HG03571 (cell line): ENCODE results near the gene ARVCF.

ENCODE experiments used
- ATAC-seq: cut with Tn5 transposase; IDR thresholded peaks from one replicate; pipeline ENCODE4 v1.9.1; 2021; ENCODE audit not compliant: unreplicated experiment

The ARVCF gene

DNA sequence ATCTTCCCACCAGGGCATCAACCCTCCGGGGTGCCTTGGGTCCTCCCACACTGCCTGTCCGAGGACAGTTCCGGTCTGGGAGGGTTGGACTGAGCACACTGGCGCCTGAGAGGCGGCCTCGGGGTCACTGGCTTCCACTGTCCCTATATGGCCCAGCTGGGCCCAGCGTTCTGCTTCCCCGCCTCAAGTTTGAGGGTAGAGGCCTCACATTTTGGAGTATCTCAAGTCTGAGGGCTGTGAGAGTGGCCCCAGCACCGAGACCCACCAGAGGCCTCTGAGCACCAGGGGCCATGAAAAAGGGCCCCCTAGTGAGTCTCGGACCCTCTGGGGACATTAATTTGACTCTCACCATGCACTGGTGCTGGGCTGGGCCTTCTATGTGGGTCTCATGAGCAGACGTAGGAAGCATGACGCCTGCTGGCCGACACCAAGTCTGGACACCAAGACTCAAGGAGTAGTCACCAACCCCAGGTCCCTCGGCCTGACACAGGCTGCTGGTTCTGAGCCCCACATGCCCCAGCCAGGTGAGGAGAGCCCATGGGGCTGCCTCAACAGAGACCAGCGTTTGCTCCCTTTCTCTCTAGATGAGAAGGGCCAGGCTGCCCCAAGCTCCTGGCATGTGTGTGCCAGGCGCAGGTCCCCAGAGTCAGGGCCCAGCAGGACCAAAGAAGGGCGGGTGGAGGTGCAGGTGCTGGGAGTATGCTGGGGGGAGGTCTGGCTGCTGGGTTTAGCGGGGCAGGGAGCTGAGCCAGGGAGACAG is 27.5 kb downstream of the ARVCF start:
- no peak for ATAC-seq

DNA sequence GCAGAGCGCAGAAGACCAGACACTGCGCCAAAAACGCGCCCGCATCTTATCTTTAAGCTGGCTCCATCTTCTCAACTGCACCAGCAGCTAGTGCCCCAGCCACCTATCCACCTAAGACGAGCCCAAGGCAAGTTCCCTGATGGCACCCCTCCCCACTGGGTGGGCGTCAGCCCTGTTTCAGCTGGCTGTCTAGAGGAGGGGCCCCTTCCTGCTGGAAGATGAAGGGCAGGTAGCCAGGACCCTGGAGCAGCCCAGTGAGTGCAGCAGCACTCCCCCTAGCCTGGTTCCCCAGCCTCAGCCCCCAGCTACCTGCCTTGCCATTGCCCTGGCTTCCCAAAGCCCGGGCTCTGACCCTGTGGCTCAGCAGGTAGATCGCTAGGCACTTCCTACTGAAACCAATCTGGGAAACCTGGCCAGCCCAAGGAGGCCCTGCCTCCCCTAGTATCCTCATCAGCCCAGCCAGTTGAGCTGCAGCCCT is 28.3 kb downstream of the ARVCF start:
- ATAC-seq = no peak

DNA sequence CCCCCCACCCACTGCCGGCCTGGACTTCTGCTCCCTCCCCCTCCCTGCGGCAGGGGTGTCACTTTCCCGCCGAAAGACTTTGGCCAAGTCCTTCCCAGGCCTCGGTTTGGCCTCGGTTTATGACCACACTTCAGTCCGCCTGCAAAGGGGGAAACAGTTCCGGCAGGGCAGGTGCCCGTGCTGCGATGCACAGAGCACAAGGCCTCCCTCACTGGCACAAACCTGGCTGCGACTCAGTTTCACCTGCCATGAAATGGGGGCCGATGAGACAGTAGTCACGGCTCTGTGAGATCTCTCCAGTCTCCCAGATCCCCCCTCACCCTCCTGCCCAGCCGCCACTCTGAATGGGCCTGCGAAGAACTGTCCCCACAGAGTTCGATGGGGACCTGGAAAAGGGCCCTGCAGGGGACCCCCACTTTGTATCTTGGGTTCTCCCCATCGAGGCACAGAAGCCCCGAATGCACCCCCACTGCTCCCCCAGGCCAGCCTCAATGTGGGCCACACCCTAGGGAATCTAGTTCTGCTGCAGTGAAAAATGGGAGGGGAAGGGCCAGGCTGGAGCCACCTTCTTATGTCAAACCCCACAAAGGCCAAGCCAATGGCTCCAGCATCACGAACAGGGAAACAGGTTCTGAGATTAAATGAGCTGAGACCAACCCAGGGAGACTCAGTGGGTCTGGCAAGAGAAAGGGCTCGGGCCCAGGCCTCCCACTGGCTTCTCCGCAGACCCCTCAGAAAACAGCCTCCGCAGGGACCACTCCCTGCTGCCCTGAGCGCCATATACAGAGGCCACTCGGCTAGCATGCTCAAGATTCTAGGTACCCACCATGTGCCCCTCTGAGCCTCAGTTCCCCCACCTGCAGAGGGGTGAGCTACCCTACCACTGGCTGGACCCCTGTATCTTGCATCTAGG is 29.0 kb downstream of the ARVCF start:
- no peak for ATAC-seq

DNA sequence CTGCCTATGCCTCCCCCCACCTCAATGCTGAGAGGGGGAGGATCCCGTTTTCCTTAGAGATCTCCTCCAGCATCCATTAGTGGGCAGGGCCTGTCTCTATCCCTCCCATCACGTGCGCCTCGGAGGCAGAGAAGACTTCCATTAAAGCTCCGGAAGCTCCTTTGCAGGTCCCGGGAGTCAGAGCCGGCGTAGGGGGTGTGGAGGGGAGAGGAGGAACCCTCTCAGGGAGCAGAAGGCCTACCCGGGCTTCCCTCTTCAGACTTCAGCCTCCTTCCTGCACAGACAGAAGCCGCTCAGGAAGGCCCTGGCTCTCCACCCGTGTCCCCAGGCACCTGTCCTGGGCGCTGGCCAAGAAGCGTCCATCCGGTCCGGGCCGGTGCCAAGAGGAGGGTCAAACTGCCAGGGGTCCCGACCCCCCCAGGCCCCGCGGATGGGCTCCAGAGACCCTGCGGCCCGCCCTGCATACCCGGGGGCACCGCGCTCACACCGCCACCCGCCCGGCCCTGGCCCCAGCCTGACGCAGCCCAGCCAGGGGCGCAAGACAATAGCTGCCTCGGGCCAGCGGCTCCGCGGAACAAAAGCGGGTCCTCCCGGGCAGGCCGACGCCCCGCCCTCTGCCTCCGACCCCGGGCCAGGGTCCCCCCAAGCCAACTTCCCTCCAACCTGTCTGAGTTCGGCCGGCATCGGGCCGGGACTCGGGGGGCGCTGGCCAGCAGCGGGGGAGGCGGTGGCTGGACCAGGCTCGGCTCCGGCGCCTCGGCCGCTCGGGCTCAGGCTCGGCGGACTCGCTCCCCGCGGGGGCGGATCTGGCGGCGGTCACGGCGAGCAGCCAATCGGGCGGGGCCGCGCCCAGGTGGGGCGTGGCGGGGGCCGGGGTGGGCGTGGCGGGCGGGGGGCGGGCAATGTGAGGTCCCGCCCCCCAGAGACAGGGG is 29.9 kb downstream of the ARVCF start:
- ATAC-seq = no peak

DNA sequence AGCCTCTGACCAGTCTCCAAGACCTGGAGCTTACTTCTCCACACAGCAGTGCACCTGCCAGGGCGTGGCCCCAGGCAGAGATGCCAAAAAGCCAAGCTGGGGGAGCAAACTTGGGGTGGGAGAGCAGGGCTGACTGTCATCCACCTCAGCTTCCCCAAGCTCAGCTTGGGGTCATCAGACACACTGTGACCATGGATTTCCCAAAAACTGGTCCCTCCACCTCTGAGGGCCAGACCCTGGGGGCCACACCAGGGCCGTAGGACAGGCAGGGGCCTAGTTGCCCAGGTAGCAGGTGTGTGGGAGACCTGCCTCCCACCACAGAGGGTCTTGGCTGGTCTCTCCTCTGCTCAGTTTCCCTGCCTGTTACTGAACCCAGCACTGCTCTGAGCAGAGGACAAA is 30.6 kb downstream of the ARVCF start:
- ATAC-seq = no peak

DNA sequence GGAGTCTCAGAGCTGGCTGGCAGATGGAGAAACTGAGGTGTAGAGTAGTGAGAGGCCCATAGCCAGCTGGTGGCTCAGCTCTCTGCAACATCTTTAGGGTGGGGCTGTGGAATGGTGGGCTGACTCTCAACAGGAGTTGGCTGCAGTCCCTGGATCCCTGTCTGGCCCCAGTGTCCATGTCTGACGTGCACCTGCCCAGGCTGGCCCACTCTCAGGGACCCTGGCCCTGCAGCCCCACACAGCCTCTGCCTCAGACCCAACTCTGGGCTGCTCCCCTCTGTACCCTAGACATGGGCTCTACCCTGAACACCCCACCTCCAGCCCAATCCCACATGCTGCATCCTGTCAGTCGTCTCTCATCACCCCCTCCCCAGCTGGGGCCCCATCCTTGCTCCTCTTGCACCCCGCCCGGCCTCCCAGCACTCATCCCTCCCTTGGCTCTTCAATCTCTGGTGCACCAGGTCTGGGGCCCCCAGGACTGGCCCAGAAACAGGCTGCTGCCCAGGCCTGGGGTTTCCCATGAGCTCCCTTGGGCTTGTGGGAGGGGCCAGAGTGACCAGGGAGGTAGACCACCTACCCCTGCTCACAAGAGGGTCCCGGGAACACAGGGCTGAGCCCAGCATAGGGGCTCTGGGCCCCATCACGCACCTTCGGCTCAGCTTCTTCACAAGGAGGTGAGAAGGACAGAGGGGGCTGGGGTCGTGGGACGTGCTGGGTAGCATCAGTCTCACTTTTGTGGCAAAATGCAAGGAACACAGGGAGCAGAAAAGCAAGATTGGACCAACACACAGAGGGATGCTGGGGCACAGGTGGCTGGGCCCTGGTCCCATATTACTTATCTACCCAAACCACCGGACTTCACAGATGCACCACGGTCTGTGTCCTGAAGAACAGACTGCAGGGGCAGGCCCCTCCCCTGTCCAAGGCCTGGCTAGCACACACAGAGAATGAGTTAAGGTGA is 31.5 kb downstream of the ARVCF start:
- no peak for ATAC-seq

DNA sequence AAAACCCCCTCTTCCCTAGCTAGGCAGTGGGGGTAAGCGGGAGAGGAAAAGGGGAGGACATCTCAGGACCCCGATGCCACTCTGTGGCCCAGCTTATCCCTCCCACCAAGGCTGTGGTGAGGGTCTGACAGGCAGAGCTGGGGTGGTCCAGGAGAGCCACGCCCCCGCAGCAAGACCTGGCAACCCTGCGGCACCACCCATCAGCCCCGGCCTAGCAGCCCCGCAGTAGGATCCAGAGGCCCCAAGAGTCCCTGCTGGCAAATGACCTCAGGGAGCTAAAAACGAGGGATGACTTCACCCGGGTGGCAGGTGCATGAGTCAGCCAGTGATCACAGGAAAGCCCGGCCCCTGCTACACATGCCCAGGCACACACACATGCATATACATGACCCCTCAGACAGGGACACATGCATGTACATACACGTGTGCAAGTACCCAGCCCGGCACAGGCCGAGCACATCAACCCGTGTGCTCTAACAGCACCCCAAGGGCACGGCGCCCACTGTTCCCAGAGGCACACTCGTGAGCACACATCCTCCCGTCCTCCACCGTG is 32.3 kb downstream of the ARVCF start:
- no peak for ATAC-seq

DNA sequence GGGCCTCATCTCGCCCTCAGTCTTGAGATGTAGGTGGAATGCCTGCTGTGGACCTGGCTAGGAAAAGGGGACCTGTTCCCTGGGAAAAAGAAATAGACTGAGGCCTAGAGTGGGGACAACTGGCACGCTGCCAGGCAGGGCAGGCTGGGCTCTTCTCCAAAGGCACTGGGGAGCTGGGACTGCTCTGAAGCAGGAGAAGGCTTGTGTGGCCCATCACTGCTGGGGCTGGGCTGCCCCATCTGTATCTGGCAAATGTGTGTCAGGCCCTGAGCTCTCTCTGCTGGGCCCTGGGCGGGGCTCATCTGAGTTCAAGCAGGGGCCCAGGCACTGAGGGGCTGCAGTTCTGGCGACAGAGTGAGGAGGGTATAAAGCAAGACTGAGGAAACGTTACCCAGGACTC is 32.9 kb downstream of the ARVCF start:
- ATAC-seq = no peak

DNA sequence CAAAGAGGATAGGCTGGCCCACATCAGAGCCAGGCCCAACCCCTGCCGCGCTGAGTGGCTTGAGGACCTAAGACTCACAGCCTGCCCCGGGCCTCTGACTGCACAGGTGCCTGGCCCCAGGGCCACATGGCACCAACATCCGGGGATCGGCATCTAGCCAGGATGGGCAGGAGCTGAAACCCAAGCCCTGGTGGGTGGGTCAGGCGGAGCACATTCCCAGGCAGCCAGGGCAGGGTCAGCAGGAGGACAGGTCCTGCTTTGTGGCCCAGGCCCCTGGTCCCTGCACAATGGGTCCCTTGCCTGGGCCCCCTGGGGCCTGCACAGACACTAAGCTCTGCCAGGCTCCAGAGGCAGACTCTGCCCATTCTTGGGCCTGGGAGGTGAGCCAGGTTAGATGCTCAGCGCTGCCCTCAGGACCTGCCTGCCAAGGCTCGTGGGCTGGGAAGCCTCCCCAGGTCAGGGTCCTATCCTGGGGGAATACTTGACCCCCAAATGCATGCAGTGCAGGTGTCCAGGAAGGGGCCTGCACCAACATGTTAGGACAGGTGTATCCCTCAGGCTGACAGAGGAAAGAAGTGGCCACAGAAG is 33.5 kb downstream of the ARVCF start:
- ATAC-seq = no peak

DNA sequence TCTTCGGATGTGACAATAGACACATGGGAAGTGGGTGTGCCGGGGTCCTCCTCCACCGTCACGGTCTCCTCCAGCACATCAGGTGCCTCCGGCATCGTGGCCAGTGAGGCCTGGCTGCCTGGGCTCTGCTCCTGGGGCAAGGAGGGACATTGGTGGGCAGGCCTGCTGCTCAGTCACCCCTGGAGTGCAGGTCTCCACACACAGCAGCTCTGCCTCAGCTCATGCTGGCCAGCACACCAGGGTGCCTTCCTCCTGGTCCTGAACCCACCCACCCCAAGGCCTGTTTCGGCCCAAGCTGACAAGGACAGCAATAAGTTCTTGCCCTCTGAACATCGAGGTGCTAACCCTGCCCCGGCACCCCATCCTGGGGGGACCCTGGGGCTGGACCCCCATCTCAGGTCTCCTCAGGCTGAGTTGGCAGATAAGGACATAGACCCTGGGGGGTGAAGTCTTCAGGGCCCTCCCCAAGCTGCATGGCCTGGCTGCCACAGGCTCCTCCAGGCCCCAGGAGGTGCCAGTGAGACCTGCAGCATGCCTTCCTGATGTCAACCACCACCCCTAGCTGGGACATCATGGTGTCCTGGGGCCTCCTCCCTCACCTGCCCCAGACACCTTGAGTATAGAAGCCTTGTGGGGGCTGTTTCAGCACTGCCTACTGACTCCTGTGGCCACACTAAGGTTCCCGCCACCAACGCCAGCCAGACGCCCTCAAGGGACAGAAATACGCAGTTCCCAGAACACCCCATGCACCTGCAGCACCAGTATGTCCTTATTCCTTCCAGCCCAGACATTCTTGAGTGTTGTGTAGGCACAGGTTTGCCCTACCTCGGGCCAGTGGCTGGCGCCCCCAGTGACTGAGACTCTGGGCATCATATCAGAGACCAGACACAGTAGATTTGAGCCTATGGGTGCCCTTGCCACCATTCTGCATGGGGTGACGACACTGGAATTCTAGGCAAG is 34.4 kb downstream of the ARVCF start:
- no peak for ATAC-seq

DNA sequence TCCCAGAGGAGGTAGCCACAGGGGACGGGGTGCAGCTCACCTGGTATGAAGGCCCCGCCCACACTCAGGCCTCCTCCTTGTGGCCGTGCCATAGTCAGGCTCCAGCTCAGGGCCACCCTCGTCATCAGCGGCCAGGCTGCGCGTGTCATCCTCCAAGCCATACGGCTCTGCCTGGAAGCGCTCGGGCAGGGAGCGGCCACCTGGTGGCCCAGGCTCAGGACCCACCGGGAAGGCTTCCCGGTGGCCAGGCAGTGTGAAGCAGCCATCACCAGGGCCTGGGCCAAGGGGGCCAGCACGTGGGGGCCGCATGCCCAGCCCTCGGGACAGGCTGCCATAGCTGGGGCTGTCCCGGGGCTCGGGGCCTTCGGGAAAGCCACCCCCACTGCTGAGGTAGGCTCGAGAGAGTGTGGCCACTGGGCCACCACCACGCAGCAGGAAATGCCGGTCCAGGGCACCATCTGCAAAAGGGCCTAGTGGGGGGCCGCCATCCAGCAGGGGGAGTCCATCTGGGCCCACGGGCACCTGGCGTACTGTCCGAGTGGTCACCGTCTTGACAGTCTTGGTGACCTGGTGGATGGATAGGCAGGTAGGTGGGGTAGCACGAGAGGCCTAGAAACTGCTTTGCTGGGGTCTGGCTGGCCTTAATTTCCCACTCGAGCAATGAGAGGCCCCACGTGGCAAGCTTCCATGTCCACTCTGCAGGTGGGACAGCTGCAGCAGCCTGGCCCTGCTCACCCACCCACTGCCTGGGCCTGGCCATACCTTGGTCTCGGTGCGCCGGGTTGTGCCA is 35.3 kb downstream of the ARVCF start:
- ATAC-seq = no peak

DNA sequence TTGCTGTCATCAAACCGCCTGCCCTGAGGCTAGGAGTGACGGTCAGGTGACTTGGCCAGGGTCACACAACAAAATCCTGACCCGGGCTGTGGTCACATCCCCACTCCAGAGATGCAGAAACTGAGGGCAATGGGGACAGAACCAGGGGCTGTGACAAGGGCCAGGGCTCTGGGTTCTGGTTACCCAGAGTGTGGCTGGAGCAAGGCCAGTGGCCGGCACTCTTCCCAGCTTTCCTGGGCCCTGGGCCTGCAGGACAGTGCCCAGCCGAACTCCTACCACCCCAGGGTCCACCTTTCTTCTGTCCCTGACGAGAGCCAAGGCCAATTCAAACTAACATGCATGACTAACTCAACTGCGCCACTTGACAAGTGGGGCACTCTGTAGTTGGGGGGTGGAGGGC is 35.9 kb downstream of the ARVCF start:
- ATAC-seq = no peak

DNA sequence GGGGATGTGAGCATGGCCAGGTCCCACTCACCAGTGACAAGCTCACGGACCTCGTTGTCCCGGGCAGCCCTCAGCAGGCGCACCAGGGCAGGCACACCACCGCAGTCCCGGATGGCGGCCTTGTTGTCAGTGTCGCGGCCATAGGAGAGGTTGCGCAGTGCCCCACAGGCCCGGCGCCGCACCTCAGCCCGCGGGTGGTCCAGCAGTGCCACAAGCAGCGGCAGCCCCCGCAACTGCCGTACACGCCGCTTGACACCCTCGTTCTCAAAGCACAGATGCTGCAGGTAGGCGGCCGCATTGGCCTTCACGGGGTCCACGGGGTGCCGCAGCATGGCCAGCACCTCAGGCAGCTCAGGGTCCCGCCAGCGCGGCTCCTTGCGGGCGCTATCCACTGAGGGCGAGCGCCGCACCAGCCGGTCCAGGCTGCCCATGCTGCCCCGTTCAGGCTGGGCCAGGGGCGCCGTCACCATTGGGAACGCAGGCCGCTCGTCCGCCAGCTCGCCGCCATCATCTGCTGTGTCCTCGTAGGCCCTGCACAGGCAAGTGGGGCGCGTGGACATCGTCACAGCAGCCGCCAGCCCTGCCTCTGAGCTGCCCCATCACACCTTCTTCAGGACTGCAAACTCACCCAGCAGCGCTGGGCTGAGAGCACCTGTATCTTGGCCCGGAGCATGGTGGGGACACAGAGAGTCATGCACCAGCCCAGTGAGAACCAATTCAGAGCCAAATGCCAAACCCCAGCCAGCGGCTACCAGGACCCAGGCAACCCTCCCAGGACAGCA is 36.7 kb downstream of the ARVCF start:
- no peak for ATAC-seq

DNA sequence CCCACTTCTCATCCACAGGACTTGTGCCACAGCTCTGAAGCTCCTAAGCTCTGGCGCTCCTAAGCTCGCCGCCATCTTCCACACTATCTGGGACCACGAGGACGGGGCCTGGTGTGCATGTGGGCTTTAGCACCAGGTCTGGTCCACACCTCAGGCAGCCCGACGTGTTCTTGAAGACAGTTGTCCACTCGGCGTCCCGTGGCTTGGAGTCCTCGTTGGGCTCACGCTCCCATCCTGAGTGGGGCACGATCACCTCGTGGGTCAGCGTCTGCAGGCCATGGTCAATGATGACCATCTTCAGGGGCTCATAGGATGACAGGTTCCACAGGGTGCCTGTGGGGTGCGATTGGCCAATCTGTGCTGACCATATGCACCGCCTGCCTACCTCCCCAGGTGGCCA is 37.9 kb downstream of the ARVCF start:
- ATAC-seq = no peak

DNA sequence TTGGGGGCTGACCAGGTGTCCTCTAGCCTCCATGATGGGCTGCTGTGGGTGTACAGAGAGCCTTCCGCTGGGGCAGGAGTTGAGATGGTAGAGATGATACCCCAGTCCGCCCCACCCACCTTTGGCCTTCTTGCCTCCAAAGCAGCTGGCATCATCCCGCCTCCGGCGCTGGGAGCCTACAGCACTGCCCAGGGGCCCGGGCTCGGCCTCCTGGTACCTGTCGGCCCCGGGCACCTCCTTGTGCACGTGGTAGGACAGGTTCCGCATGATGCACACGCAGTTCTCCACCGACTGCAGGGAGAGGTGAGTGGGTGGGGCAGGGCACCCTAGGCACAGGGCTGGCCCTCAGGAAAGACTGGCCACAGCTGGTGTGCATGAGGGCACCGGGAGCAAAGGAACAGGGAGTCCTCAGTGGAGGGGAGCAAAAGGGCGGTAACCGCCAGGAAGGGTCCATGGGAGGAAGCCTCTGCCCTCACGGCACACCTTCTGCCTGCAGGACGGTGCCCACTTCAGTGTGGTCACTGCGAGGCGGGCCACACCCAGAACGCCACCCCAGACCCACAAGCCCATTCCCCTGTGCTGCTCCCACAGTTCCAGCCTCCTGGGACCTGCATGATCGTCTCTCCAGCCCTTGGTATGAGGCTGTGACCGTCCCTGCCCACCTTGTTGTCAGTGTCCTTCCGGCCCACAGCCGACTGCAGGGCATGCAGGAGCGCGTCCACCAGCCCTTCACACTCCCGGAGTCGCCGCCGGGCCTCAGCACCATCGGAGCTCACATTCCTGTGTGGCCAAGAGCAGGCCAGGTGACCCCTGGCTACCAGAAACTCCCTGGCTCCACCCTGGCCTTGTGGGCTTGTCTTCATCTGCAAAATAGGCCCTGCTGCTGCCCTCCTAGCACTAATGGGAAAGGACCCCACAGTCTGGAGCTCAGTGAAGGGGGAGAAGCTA is 39.1 kb downstream of the ARVCF start:
- ATAC-seq = no peak
